Activated CD4-positive, alpha-beta memory T cell treated with anti-CD3 and anti-CD28 coated beads for 36 hours (primary cell): ENCODE results near the gene NAV3. TPM values are rescaled to one million over a fixed set of nuclear protein-coding genes. Genes with fewer than 3 reads are reported as not detected.

Experiments used
- CTCF ChIA-PET: fragments of 350-600 bp; sonication (Branson Sonifier 250); formaldehyde crosslinking; loops from one replicate; lab custom pipeline; 2021; ENCODE audit warnings: antibody characterized with exemption, inconsistent platforms; lab: Charles Lee
- POLR2A ChIA-PET: fragments of 350-600 bp; sonication (Branson Sonifier 250); formaldehyde crosslinking; loops from one replicate; lab custom pipeline; 2021; ENCODE audit warnings: antibody characterized with exemption; lab: Charles Lee
- DNase-seq: peaks from one replicate; pipeline ENCODE4 v3.0.0-alpha.2; 2020
- H3K27ac Mint-ChIP-seq: one replicate; pipeline ENCODE4 v1.8.0; 2021; ENCODE audit warnings: mixed read lengths
- H3K27me3 Mint-ChIP-seq: one replicate; pipeline ENCODE4 v1.8.0; 2021; ENCODE audit warnings: mixed read lengths
- H3K36me3 Mint-ChIP-seq: one replicate; pipeline ENCODE4 v1.8.0; 2021; ENCODE audit warnings: mixed read lengths
- H3K4me1 Mint-ChIP-seq: one replicate; pipeline ENCODE4 v1.8.0; 2021; ENCODE audit warnings: low read depth, mixed read lengths
- H3K4me3 Mint-ChIP-seq: one replicate; pipeline ENCODE4 v1.8.0; 2021; ENCODE audit warnings: mild to moderate bottlenecking, mixed read lengths
- H3K9me3 Mint-ChIP-seq: one replicate; pipeline ENCODE4 v1.8.0; 2021; ENCODE audit warnings: mixed read lengths
- intact Hi-C: fragments of 100-400 bp; cut with micrococcal nuclease; formaldehyde crosslinking; loops from one replicate; pipeline ENCODE4 v1.15.1; 2023
- total RNA-seq, 2 experiments: library from RNA; stranded (reverse); gene quantifications; one replicate each; pipeline ENCODE4 v1.2.3, GENCODE V29; 2021

The NAV3 gene
- total RNA-seq, 2 experiments from 2014 or later: not detected

GRCh38 chr12:77940567-77940966, 109.9 kb downstream of the NAV3 start:
- no peak overlapping the region for H3K4me3 Mint-ChIP-seq
- CTCF ChIA-PET: no interaction called here
- no peak overlapping the region for H3K27ac Mint-ChIP-seq
- H3K27me3 Mint-ChIP-seq: no peaks in the 10 kb centered on the region
- no peaks in the 10 kb centered on the region for H3K4me1 Mint-ChIP-seq
- no peak for DNase-seq
- peaks cover 9% of the 10 kb centered on the region for H3K9me3 Mint-ChIP-seq
- POLR2A ChIA-PET: no interaction called here
- no peaks in the 10 kb centered on the region for H3K36me3 Mint-ChIP-seq
- intact Hi-C loops: no loop called here

- ChIA-PET POLR2A (no interaction called here), CTCF (no interaction called here)
- H3K27me3 Mint-ChIP-seq: no peaks in the 10 kb centered on the region
- no peak for DNase-seq
- no peak overlapping the region for H3K4me3 Mint-ChIP-seq
- H3K4me1 Mint-ChIP-seq: no peaks in the 10 kb centered on the region
- H3K36me3 Mint-ChIP-seq: no peaks in the 10 kb centered on the region
- H3K27ac Mint-ChIP-seq: no peak overlapping the region
- intact Hi-C loops: no loop called here
- H3K9me3 Mint-ChIP-seq: peaks cover 5% of the 10 kb centered on the region
Measured at GRCh38 chr12:77941401-77941800, 110.7 kb downstream of the NAV3 start.

- Mint-ChIP-seq H3K9me3 (peaks cover 5% of the 10 kb centered on the region), H3K36me3 (no peaks in the 10 kb centered on the region), H3K4me1 (no peaks in the 10 kb centered on the region), H3K27me3 (no peaks in the 10 kb centered on the region), H3K4me3 (no peak overlapping the region), H3K27ac (no peak overlapping the region)
- intact Hi-C loops: no loop called here
- POLR2A ChIA-PET: no interaction called here
- CTCF ChIA-PET: no interaction called here
- DNase-seq: no peak
Measured at GRCh38 chr12:77943466-77943865, 112.8 kb downstream of the NAV3 start.

GRCh38 chr12:77946541-77947061, 115.9 kb downstream of the NAV3 start:
- Mint-ChIP-seq H3K36me3 (no peaks in the 10 kb centered on the region), H3K9me3 (peaks cover 14% of the 10 kb centered on the region), H3K27ac (no peak overlapping the region), H3K4me3 (no peak overlapping the region), H3K27me3 (no peaks in the 10 kb centered on the region), H3K4me1 (no peaks in the 10 kb centered on the region)
- no peak for DNase-seq
- ChIA-PET CTCF (interaction anchor here (0.6 kb wide), 1 partner anchor 51 kb away, joined by 4 read pairs; no protein-coding TSS in a partner anchor), POLR2A (no interaction called here)
- intact Hi-C loops: no loop called here

- DNase-seq: no peak
Measured at GRCh38 chr12:77947330-77947729, 116.6 kb downstream of the NAV3 start.

GRCh38 chr12:77947746-77948145, 117.1 kb downstream of the NAV3 start:
- Mint-ChIP-seq H3K27me3 (no peaks in the 10 kb centered on the region), H3K36me3 (no peaks in the 10 kb centered on the region), H3K27ac (no peak overlapping the region), H3K4me1 (no peaks in the 10 kb centered on the region), H3K4me3 (no peak overlapping the region), H3K9me3 (peaks cover 14% of the 10 kb centered on the region)
- DNase-seq: no peak
- intact Hi-C loops: no loop called here
- ChIA-PET CTCF (no interaction called here), POLR2A (no interaction called here)

More at GRCh38 chr12:77947330-77947729, 116.6 kb downstream of the NAV3 start:
- no peak overlapping the region for H3K27ac Mint-ChIP-seq
- H3K9me3 Mint-ChIP-seq: peaks cover 15% of the 10 kb centered on the region
- H3K27me3 Mint-ChIP-seq: no peaks in the 10 kb centered on the region
- no peaks in the 10 kb centered on the region for H3K36me3 Mint-ChIP-seq
- CTCF ChIA-PET: interaction anchor here (0.6 kb wide), 1 partner anchor 50 kb away, joined by 4 read pairs; no protein-coding TSS in a partner anchor
- intact Hi-C loops: no loop called here
- POLR2A ChIA-PET: no interaction called here
- no peaks in the 10 kb centered on the region for H3K4me1 Mint-ChIP-seq
- H3K4me3 Mint-ChIP-seq: no peak overlapping the region

GRCh38 chr12:77949943-77950342, 119.2 kb downstream of the NAV3 start:
- POLR2A ChIA-PET: no interaction called here
- Mint-ChIP-seq H3K4me1 (no peaks in the 10 kb centered on the region), H3K36me3 (no peaks in the 10 kb centered on the region), H3K4me3 (no peak overlapping the region), H3K9me3 (peaks cover 14% of the 10 kb centered on the region), H3K27ac (no peak overlapping the region), H3K27me3 (no peaks in the 10 kb centered on the region)
- CTCF ChIA-PET: no interaction called here
- intact Hi-C loops: no loop called here
- no peak for DNase-seq

- no peak for DNase-seq
- H3K27ac Mint-ChIP-seq: no peak overlapping the region
- peaks cover 11% of the 10 kb centered on the region for H3K9me3 Mint-ChIP-seq
- no peaks in the 10 kb centered on the region for H3K27me3 Mint-ChIP-seq
- intact Hi-C loops: no loop called here
- H3K4me3 Mint-ChIP-seq: no peak overlapping the region
- H3K4me1 Mint-ChIP-seq: no peaks in the 10 kb centered on the region
- POLR2A ChIA-PET: no interaction called here
- H3K36me3 Mint-ChIP-seq: no peaks in the 10 kb centered on the region
- CTCF ChIA-PET: interaction anchor here (1.4 kb wide), 1 partner anchor 16 kb away, joined by 3 read pairs; no protein-coding TSS in a partner anchor
Measured at GRCh38 chr12:77953528-77954205, 123.0 kb downstream of the NAV3 start.

- no peaks in the 10 kb centered on the region for H3K27me3 Mint-ChIP-seq
- ChIA-PET CTCF (interaction anchor here (1.4 kb wide), 1 partner anchor 16 kb away, joined by 3 read pairs; no protein-coding TSS in a partner anchor), POLR2A (no interaction called here)
- H3K9me3 Mint-ChIP-seq: peaks cover 11% of the 10 kb centered on the region
- intact Hi-C loops: no loop called here
- no peaks in the 10 kb centered on the region for H3K4me1 Mint-ChIP-seq
- no peaks in the 10 kb centered on the region for H3K36me3 Mint-ChIP-seq
- H3K27ac Mint-ChIP-seq: no peak overlapping the region
- H3K4me3 Mint-ChIP-seq: no peak overlapping the region
- DNase-seq: no peak
Measured at GRCh38 chr12:77954206-77954555, 123.5 kb downstream of the NAV3 start.

- Mint-ChIP-seq H3K4me1 (no peaks in the 10 kb centered on the region), H3K27me3 (no peaks in the 10 kb centered on the region), H3K36me3 (no peaks in the 10 kb centered on the region), H3K4me3 (no peak overlapping the region), H3K27ac (no peak overlapping the region), H3K9me3 (peaks cover 2% of the 10 kb centered on the region)
- CTCF ChIA-PET: no interaction called here
- POLR2A ChIA-PET: no interaction called here
- no peak for DNase-seq
- intact Hi-C loops: no loop called here
Measured at GRCh38 chr12:77957062-77957461, 126.4 kb downstream of the NAV3 start.

GRCh38 chr12:77963576-77964178, 133.0 kb downstream of the NAV3 start:
- POLR2A ChIA-PET: no interaction called here
- no peak overlapping the region for H3K27ac Mint-ChIP-seq
- no peak for DNase-seq

GRCh38 chr12:77965790-77966189, 135.1 kb downstream of the NAV3 start:
- Mint-ChIP-seq H3K4me3 (no peak overlapping the region), H3K27me3 (no peaks in the 10 kb centered on the region), H3K27ac (no peak overlapping the region), H3K4me1 (no peaks in the 10 kb centered on the region), H3K9me3 (no peaks in the 10 kb centered on the region), H3K36me3 (no peaks in the 10 kb centered on the region)
- DNase-seq: no peak
- intact Hi-C loops: no loop called here
- CTCF ChIA-PET: no interaction called here
- POLR2A ChIA-PET: no interaction called here

More at GRCh38 chr12:77963576-77964178, 133.0 kb downstream of the NAV3 start:
- CTCF ChIA-PET: no interaction called here
- Mint-ChIP-seq H3K4me3 (no peak overlapping the region), H3K9me3 (no peaks in the 10 kb centered on the region), H3K27me3 (no peaks in the 10 kb centered on the region), H3K4me1 (no peaks in the 10 kb centered on the region), H3K36me3 (no peaks in the 10 kb centered on the region)
- intact Hi-C loops: no loop called here
